WTC11 (cell line): Measurements from ENCODE around the gene STT3A.

Experiments
- CBFB ChIP-seq: sonication (generic); formaldehyde crosslinking; IDR thresholded peaks from 2 replicates; pipeline ENCODE4 v1.8.1; 2022; ENCODE audit warnings: mild to moderate bottlenecking, low read depth, missing genetic modification reagents
- TF ChIP-seq, protein P1 (sequence below): sonication (generic); formaldehyde crosslinking; IDR thresholded peaks from 2 replicates; pipeline ENCODE4 v1.8.1; 2022; ENCODE audit warnings: low read depth, missing genetic modification reagents, borderline replicate concordance

GRCh38 chr11:125553357-125553756 is 39.3 kb upstream of the STT3A start:
- TF ChIP-seq CBFB (CRISPR knock-in tag): no peak
- TF ChIP-seq, protein P1, sequence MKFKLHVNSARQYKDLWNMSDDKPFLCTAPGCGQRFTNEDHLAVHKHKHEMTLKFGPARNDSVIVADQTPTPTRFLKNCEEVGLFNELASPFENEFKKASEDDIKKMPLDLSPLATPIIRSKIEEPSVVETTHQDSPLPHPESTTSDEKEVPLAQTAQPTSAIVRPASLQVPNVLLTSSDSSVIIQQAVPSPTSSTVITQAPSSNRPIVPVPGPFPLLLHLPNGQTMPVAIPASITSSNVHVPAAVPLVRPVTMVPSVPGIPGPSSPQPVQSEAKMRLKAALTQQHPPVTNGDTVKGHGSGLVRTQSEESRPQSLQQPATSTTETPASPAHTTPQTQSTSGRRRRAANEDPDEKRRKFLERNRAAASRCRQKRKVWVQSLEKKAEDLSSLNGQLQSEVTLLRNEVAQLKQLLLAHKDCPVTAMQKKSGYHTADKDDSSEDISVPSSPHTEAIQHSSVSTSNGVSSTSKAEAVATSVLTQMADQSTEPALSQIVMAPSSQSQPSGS (CRISPR knock-in tag): no peak
